Measurements from ENCODE around the gene DUS2. TPM values are rescaled to one million over a fixed set of nuclear protein-coding genes. Genes with fewer than 3 reads are reported as not detected.
"Not testable (repeated sequence)": the region's sequence is repeated elsewhere in the genome, so short reads cannot be mapped to it uniquely, and the experiment has no call there.

Gene DUS2
- total RNA-seq, 4 donors from 2014 or later: 7.2 to 15.0 (median 8.7) TPM

DNA sequence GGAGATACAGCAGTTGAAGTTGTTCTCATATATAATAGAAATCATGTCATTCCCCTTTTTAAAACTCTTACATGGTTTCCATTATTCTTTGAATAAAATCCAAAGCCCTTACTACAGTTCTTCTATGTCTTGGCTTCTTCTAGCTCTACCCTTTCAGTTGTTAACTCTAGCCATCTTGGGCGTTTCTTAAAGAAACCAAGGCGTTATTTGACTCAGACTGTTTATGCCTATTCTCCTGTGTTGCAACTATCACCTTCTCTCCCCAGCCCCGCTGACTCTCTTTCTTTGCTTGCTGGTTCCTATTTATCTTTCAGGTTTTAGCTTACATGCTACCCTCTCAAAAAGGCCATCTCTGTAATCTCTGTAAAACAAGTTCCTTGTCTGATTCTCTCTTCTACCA, 94.8 kb downstream of the DUS2 start:
- no peaks in the 10 kb centered on the region for H3K9me3 ChIP-seq
- H3K27ac ChIP-seq: no peak overlapping the region
- TF ChIP-seq POLR2AphosphoS5 (IDR thresholded peaks at IDR 0.05) (no peak), EP300 (IDR thresholded peaks at IDR 0.05) (no peak), POLR2A (IDR thresholded peaks at IDR 0.05) (no peak), CTCF (IDR thresholded peaks at IDR 0.05) (no peak)
- 91 to 96% methylated on average over 3 of the region's 3 CpGs for WGBS, 2 donors (ENCODE audit: low coverage in 1 of 2)
- peaks cover 0 to 18% (median 0%) of the 10 kb centered on the region in 3 donors for H3K4me1 ChIP-seq
- no peak for ATAC-seq
- no peaks in the 10 kb centered on the region for H3K36me3 ChIP-seq
- no peaks in the 10 kb centered on the region for H3K27me3 ChIP-seq
- no peak overlapping the region for H3K4me3 ChIP-seq

- H3K4me3 ChIP-seq, ATAC-seq, H3K27me3 ChIP-seq, H3K36me3 ChIP-seq, H3K27ac ChIP-seq, H3K9me3 ChIP-seq: not testable (repeated sequence)
- peaks cover 0 to 18% (median 0%) of the 10 kb centered on the region in 3 donors for H3K4me1 ChIP-seq
- WGBS, 2 donors (ENCODE audit: low coverage in 1 of 2): 95 to 96% methylated on average over 10 to 12 of the region's 13 CpGs
These were observed 95.9 kb downstream of the DUS2 start for GRCh38 chr16:68118954-68119353.

- not testable (repeated sequence) for ATAC-seq, H3K36me3 ChIP-seq, H3K9me3 ChIP-seq, H3K27me3 ChIP-seq, H3K4me3 ChIP-seq, H3K27ac ChIP-seq
- 100% methylated on average over 2 to 5 of the region's 5 CpGs for WGBS, 2 donors (ENCODE audit: low coverage in 1 of 2)
- H3K4me1 ChIP-seq: peaks cover 0 to 22% (median 0%) of the 10 kb centered on the region in 3 donors
These were observed 97.4 kb downstream of the DUS2 start for GRCh38 chr16:68120496-68120895.

DNA sequence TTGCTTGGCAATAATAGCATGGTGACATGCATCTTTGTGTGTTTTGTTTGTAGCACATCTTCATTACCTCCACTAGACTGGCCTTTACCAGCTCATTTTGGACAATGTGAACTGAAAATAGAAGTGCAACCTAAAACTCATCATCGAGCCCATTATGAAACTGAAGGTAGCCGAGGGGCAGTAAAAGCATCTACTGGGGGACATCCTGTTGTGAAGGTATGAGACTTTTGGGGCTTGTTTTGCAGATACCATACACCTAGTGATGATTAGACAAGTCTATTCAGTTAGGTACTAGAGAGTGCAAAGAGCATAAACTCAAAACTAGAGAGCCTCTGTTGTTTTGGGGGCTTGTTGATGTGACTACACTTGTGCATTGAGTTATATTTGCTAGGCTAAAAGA, 103.3 kb downstream of the DUS2 start:
- no peak for ATAC-seq
- Histone ChIP-seq H3K9me3 (no peaks in the 10 kb centered on the region), H3K4me3 (no peak overlapping the region), H3K27me3 (no peaks in the 10 kb centered on the region), H3K4me1 (peaks cover 0 to 14% (median 0%) of the 10 kb centered on the region in 3 donors), H3K27ac (no peak overlapping the region), H3K36me3 (peaks cover 0 to 14% of the 10 kb centered on the region in 2 donors)
- TF ChIP-seq POLR2AphosphoS5 (IDR thresholded peaks at IDR 0.05) (no peak), POLR2A (IDR thresholded peaks at IDR 0.05) (no peak), CTCF (IDR thresholded peaks at IDR 0.05) (no peak), EP300 (IDR thresholded peaks at IDR 0.05) (no peak)
- WGBS, 2 donors (ENCODE audit: low coverage in 1 of 2): 94 to 100% methylated on average over 2 of the region's 2 CpGs

DNA sequence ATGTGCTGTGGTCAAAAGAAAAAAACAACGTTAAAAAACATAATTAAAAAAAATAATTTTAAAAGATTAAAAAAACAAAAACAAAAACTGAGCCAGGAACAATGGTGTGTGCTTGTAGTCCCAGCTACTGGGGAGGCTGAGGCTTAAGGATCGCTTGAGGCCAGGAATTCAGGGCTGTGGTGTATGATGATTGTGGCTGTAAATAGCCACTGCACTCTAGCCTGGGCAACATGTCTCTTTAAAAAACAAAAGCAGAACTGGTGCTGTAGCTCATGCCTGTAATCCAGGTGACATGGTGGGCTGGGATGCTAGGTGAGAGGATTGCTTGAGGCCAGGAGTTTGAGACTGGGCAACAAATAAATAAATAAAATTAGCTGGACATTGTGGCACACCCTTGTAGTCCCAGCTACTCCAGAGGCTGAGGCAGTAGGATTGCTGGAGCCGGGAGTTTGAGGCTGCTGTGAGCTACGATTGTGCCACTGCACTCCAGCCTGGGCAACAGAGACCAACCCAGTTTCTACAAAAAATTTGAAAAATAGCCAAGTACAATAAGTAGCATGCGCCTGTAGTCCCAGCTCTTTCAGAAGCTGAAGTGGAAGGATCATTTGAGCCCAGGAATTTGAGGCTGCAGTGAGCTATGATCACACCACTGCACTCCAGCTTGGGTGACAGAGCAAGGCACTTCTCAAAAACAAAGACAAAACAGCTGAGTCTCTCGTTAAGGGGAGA, 105.7 kb downstream of the DUS2 start:
- 65 to 79% methylated on average over 6 of the region's 6 CpGs for WGBS, 2 donors (ENCODE audit: low coverage in 1 of 2)
- Histone ChIP-seq H3K9me3 (no peaks in the 10 kb centered on the region), H3K27ac (no peak overlapping the region), H3K4me3 (no peak overlapping the region), H3K4me1 (peaks cover 0 to 24% (median 0%) of the 10 kb centered on the region in 3 donors), H3K27me3 (no peaks in the 10 kb centered on the region), H3K36me3 (peaks cover 0 to 14% of the 10 kb centered on the region in 2 donors)
- no peak for TF ChIP-seq CTCF (IDR thresholded peaks at IDR 0.05)
- no peak for ATAC-seq

Small RNA genes lying within 50 kb of the gene (small RNA-seq; reads per million reads assigned to genes)
- gene RF00019 (0 reads per million in 4 donors), gene RNU6-359P (0 reads per million in 4 donors)

Other genes with a start within 250 kb of the DUS2 start
- 10 to 100 TPM in 1 of 4 donors, 1 to 10 TPM in 3; 6.0 to 12.3 (median 8.4) TPM for gene RANBP10, start 216.7 kb upstream of the DUS2 start, total RNA-seq
- 1 to 10 TPM in 3 of 4 donors, under 1 TPM in 1; 0.89 to 2.4 (median 1.6) TPM for gene TSNAXIP1, start 216.4 kb upstream of the DUS2 start, total RNA-seq
- 10 to 100 TPM; 52.6 to 78.0 (median 76.0) TPM for gene THAP11, start 181.0 kb upstream of the DUS2 start, total RNA-seq
- gene NUTF2, start 176.4 kb upstream of the DUS2 start, total RNA-seq: 100 to 1,000 TPM in 3 of 4 donors, 10 to 100 TPM in 1; 90.0 to 194 (median 113) TPM
- gene CENPT, start 175.6 kb upstream of the DUS2 start, total RNA-seq: 10 to 100 TPM; 15.4 to 44.2 (median 35.3) TPM
- gene EDC4, start 150.2 kb upstream of the DUS2 start, total RNA-seq: 10 to 100 TPM; 43.8 to 72.6 (median 53.5) TPM
- 1 to 10 TPM in 2 of 4 donors, not detected in 2; 1.2 to 2.4 TPM for gene NRN1L, start 138.4 kb upstream of the DUS2 start, total RNA-seq
- gene PSKH1, start 130.0 kb upstream of the DUS2 start, total RNA-seq: 10 to 100 TPM; 14.7 to 32.3 (median 23.4) TPM
- 1 to 10 TPM in 2 of 4 donors, not detected in 2; 1.2 to 5.0 TPM for gene CTRL, start 91.4 kb upstream of the DUS2 start, total RNA-seq
- gene PSMB10, start 86.4 kb upstream of the DUS2 start, total RNA-seq: 10 to 100 TPM; 26.5 to 33.8 (median 32.6) TPM
- 10 to 100 TPM; 10.8 to 25.8 (median 15.9) TPM for gene LCAT, start 79.2 kb upstream of the DUS2 start, total RNA-seq
- gene SLC12A4, start 54.6 kb upstream of the DUS2 start, total RNA-seq: 100 to 1,000 TPM in 1 of 4 donors, 10 to 100 TPM in 3; 54.7 to 121 (median 64.0) TPM
- 1 to 10 TPM in 1 of 4 donors, not detected in 3; 1.4 TPM for gene DPEP3, start 42.8 kb upstream of the DUS2 start, total RNA-seq
- gene DPEP2, start 23.8 kb upstream of the DUS2 start, total RNA-seq: 1 to 10 TPM; 1.0 to 3.0 (median 1.8) TPM
- not detected for gene DPEP2NB, start 7.4 kb upstream of the DUS2 start, total RNA-seq
- gene DDX28, start 52 bp upstream of the DUS2 start, total RNA-seq: 10 to 100 TPM in 1 of 4 donors, 1 to 10 TPM in 3; 6.5 to 10.4 (median 8.0) TPM
- 10 to 100 TPM; 42.4 to 50.6 (median 49.3) TPM for gene NFATC3, start 62.1 kb downstream of the DUS2 start, total RNA-seq
- gene ESRP2, start 212.8 kb downstream of the DUS2 start, total RNA-seq: 1 to 10 TPM in 1 of 4 donors, under 1 TPM in 1, not detected in 2; 0.13 to 2.9 TPM
- gene PLA2G15, start 222.1 kb downstream of the DUS2 start, total RNA-seq: 10 to 100 TPM in 3 of 4 donors, 1 to 10 TPM in 1; 4.5 to 18.0 (median 11.7) TPM
- gene SLC7A6, start 241.2 kb downstream of the DUS2 start, total RNA-seq: 10 to 100 TPM; 19.1 to 51.5 (median 33.7) TPM

Data from gastroesophageal sphincter (tissue), 4 donors.